A549 (cell line): ENCODE data around the gene REM2. TPM values are rescaled to one million over a fixed set of nuclear protein-coding genes. Genes with fewer than 3 reads are reported as not detected.

Source experiments
- ATAC-seq, 2 experiments: fragments of 200-7000 bp in 1 of 2; fragments of >200 bp in 1 of 2; cut with Nextera tagmentation in 1 of 2; cut with Tn5 transposase in 1 of 2; 3 replicates each; pipeline versions ENCODE4 v1.8.0 to v1.9.1; 2018 to 2020; ENCODE audit warnings: mild to moderate bottlenecking in 1 of 2, moderate library complexity in 1 of 2
- CTCF ChIA-PET: fragments of 300-600 bp; sonication (Branson Sonifier 250); formaldehyde crosslinking; extraction: SDS; loops from one replicate; lab custom pipeline; 2021; ENCODE audit warnings: antibody characterized with exemption, inconsistent platforms; lab: Yijun Ruan, JAX
- POLR2A ChIA-PET: fragments of 350-600 bp; formaldehyde crosslinking; extraction: SDS; loops from one replicate; lab custom pipeline; 2021; ENCODE audit warnings: antibody characterized with exemption, inconsistent platforms; lab: Yijun Ruan, JAX
- DNase-seq, 2 experiments: peaks; one replicate each; pipeline versions ENCODE4 v3.0.0 to v3.0.0-alpha.2; 2011 to 2016; ENCODE audit warnings: low read depth in 1 of 2, low spot score in 1 of 2
- FAIRE-seq: peaks from 2 replicates; lab custom pipeline; 2011; peaks lifted over from hg19 to GRCh38; lab: Jason Lieb, UNC
- H3K27ac ChIP-seq, 2 experiments: fragments of >200 bp; sonication (Bioruptor Twin); formaldehyde crosslinking; 3 replicates each; pipeline ENCODE4 v1.5.1; 2016 to 2017
- H3K4me1 ChIP-seq: fragments of >200 bp; sonication (Bioruptor Twin); formaldehyde crosslinking; 3 replicates; pipeline ENCODE4 v1.6.1; 2016
- H3K4me2 ChIP-seq: fragments of >200 bp; sonication (Bioruptor Twin); formaldehyde crosslinking; 3 replicates; pipeline ENCODE4 v1.6.1; 2016
- H3K4me3 ChIP-seq: fragments of >200 bp; sonication (Bioruptor Twin); formaldehyde crosslinking; 3 replicates; pipeline ENCODE4 v1.5.1; 2016
- H3K9me3 ChIP-seq: fragments of >200 bp; sonication (Bioruptor Twin); formaldehyde crosslinking; 3 replicates; pipeline ENCODE4 v1.6.1; 2016
- ATOH8 ChIP-seq: fragments of 250-450 bp; sonication (Bioruptor Pico); IDR thresholded peaks from 2 replicates; pipeline ENCODE4 v1.5.0; 2020; ENCODE audit warnings: low read depth, mild to moderate bottlenecking, moderate library complexity
- BCL3 ChIP-seq: fragments of >200 bp; sonication (Bioruptor Twin); formaldehyde crosslinking; IDR thresholded peaks from 3 replicates; pipeline ENCODE4 v1.6.1; 2016
- CEBPB ChIP-seq, 2 experiments: fragments of >200 bp in 1 of 2; sonication (Bioruptor Twin) in 1 of 2; formaldehyde crosslinking in 1 of 2; IDR thresholded peaks; 2 replicates each; pipeline ENCODE4 v1.6.1; 2012 to 2016
- CHD2 ChIP-seq: fragments of 150-350 bp; IDR thresholded peaks from 2 replicates; pipeline ENCODE4 v1.6.1; 2014; ENCODE audit warnings: low read length; ENCODE audit not compliant: partially characterized antibody
- CHD4 ChIP-seq: fragments of 200-600 bp; sonication (generic); IDR thresholded peaks from 2 replicates; pipeline ENCODE4 v1.6.1; 2016; ENCODE audit warnings: antibody characterized with exemption, mild to moderate bottlenecking, borderline replicate concordance
- CTCF ChIP-seq: fragments of >200 bp; sonication (Bioruptor Twin); formaldehyde crosslinking; IDR thresholded peaks from 3 replicates; pipeline ENCODE4 v1.5.1; 2016
- EHMT2 ChIP-seq: fragments of 200-600 bp; sonication (generic); IDR thresholded peaks from 2 replicates; pipeline ENCODE4 v1.6.1; 2016; ENCODE audit warnings: antibody characterized with exemption, low read depth, mild to moderate bottlenecking, moderate library complexity
- FOSB ChIP-seq: fragments of 250-450 bp; sonication (Bioruptor Pico); IDR thresholded peaks from 2 replicates; pipeline ENCODE4 v1.5.0; 2020; ENCODE audit warnings: mild to moderate bottlenecking, moderate library complexity
- HEYL ChIP-seq: fragments of 250-450 bp; sonication (Bioruptor Pico); IDR thresholded peaks from 2 replicates; pipeline ENCODE4 v1.8.0; 2021; ENCODE audit warnings: mild to moderate bottlenecking, moderate library complexity
- HOXA7 ChIP-seq: fragments of 250-450 bp; sonication (Bioruptor Pico); IDR thresholded peaks from 2 replicates; pipeline ENCODE4 v1.5.0; 2020; ENCODE audit warnings: mild to moderate bottlenecking, moderate library complexity
- HOXB13 ChIP-seq: fragments of 250-450 bp; sonication (Bioruptor Pico); IDR thresholded peaks from 2 replicates; pipeline ENCODE4 v1.5.0; 2020; ENCODE audit warnings: low read depth, mild to moderate bottlenecking, moderate library complexity
- HOXB5 ChIP-seq: fragments of 250-450 bp; sonication (Bioruptor Pico); IDR thresholded peaks from 2 replicates; pipeline ENCODE4 v1.5.0; 2020; ENCODE audit warnings: mild to moderate bottlenecking, moderate library complexity
- JUN ChIP-seq, 2 experiments: fragments of >200 bp; sonication (Bioruptor Twin); formaldehyde crosslinking; IDR thresholded peaks; 2 replicates in 1 of 2; 3 replicates in 1 of 2; pipeline ENCODE4 v1.6.1; 2016 to 2017
- NPAS2 ChIP-seq: fragments of 250-450 bp; sonication (Bioruptor Pico); IDR thresholded peaks from 2 replicates; pipeline ENCODE4 v1.8.0; 2022; ENCODE audit warnings: mild to moderate bottlenecking, moderate library complexity, borderline replicate concordance
- NR3C1 ChIP-seq: fragments of >200 bp; sonication (Bioruptor Twin); formaldehyde crosslinking; IDR thresholded peaks from 3 replicates; pipeline ENCODE4 v1.6.1; 2017
- PBX3 ChIP-seq: IDR thresholded peaks from 2 replicates; pipeline ENCODE4 v1.6.1; 2012
- POLR2A ChIP-seq: IDR thresholded peaks from 2 replicates; pipeline ENCODE4 v1.6.1; 2012; ENCODE audit warnings: mild to moderate bottlenecking, low read length
- POLR2AphosphoS2 ChIP-seq: conservative IDR thresholded peaks from 2 replicates; pipeline ENCODE4 v1.6.1; 2012; ENCODE audit warnings: low read length, improper control_type of control experiment, inconsistent platforms
- RARB ChIP-seq: fragments of 250-450 bp; sonication (Bioruptor Pico); IDR thresholded peaks from 2 replicates; pipeline ENCODE4 v1.8.0; 2021; ENCODE audit warnings: mild to moderate bottlenecking, moderate library complexity
- RNF2 ChIP-seq: fragments of 200-600 bp; sonication (generic); IDR thresholded peaks from 2 replicates; pipeline ENCODE4 v1.6.1; 2016; ENCODE audit warnings: low read depth, mild to moderate bottlenecking, antibody characterized with exemption, moderate library complexity, borderline replicate concordance
- TFCP2L1 ChIP-seq: fragments of 250-450 bp; sonication (Bioruptor Pico); IDR thresholded peaks from 2 replicates; pipeline ENCODE4 v1.5.0; 2021; ENCODE audit warnings: mild to moderate bottlenecking
- ZFP36 ChIP-seq: fragments of 450-650 bp; IDR thresholded peaks from 2 replicates; pipeline ENCODE4 v1.6.1; 2014; ENCODE audit warnings: borderline replicate concordance; ENCODE audit not compliant: partially characterized antibody
- ZNF302 ChIP-seq: fragments of 250-450 bp; sonication (Bioruptor Pico); IDR thresholded peaks from 2 replicates; pipeline ENCODE4 v1.9.0; 2021; ENCODE audit warnings: inconsistent platforms, mild to moderate bottlenecking, moderate library complexity
- WGBS: methylation state at CpG from one replicate; pipeline ENCODE4 v1.1.6; 2017; ENCODE audit errors: missing lambda C conversion rate; 5-methylcytosine and 5-hydroxymethylcytosine counted together
- polyA plus RNA-seq, 4 experiments: library from polyadenylated mRNA; depleted of rRNA in 3 of 4; stranded (reverse); fragments of >200 nt; fragmentation: RNase III in 1 of 4; extraction: RNeasy Plus Mini Kit Qiagen cat#74134 plus additional on column Dnase treatment in 1 of 4; gene quantifications; 2 replicates in 3 of 4; 3 replicates in 1 of 4; pipeline ENCODE4 v1.2.3, GENCODE V29; 2011 to 2017

Gene REM2
- polyA plus RNA-seq, 2 of the 4 experiments (the other 2 are of a cell fraction), result 0.23 to 0.31 TPM

- Histone ChIP-seq H3K4me2 (no peak overlapping the region), H3K27ac (peak overlapping the region in 1 of 2 experiments; percentile 26; a peak in 2 of 6 replicates), H3K4me3 (no peak overlapping the region), H3K9me3 (no peaks in the 10 kb centered on the region), H3K4me1 (no peaks in the 10 kb centered on the region)
- DNase-seq, result no peak
- 68% methylated on average over 11 of the region's 11 CpGs for WGBS
- POLR2A ChIA-PET, result no interaction called here
- no peak for ATAC-seq
- TF ChIP-seq BCL3 (no peak), ZNF302 (no peak), HEYL (CRISPR knock-in tag) (no peak), CHD2 (no peak), RARB (CRISPR knock-in tag) (no peak), NPAS2 (CRISPR knock-in tag) (no peak), CTCF (no peak), PBX3 (no peak), JUN (IDR thresholded peaks at IDR 0.05) (no peak)
- FAIRE-seq, result no peak
- CTCF ChIA-PET, result interaction anchor here (0.5 to 9.9 kb wide), 4 partner anchors 20 to 340 kb away, joined by 4 to 259 read pairs (median 76); partner anchors contain the start of gene LRP10
Measured at GRCh38 chr14:22846811-22847307, 36.2 kb upstream of the REM2 start.

GRCh38 chr14:22847661-22848341, 35.2 kb upstream of the REM2 start:
- Histone ChIP-seq H3K4me3 (no peak overlapping the region), H3K9me3 (no peaks in the 10 kb centered on the region), H3K27ac (peak overlapping the region in 1 of 2 experiments; percentile 36; a peak in 1 of 6 replicates), H3K4me1 (peaks cover 2% of the 10 kb centered on the region; the same call in 2 of the 3 replicates), H3K4me2 (no peak overlapping the region)
- CTCF ChIA-PET, result interaction anchor here (0.7 to 9.9 kb wide), 7 partner anchors 8 to 429 kb away, joined by 3 to 259 read pairs (median 9); partner anchors contain the start of genes LRP10 and MMP14
- TF ChIP-seq HOXB5 (CRISPR knock-in tag) (no peak), ATOH8 (CRISPR knock-in tag) (no peak), TFCP2L1 (CRISPR knock-in tag) (no peak), EHMT2 (no peak), HOXB13 (CRISPR knock-in tag) (no peak), ZFP36 (no peak), POLR2A (no peak), CHD4 (no peak), RNF2 (no peak), NR3C1 (no peak), POLR2AphosphoS2 (no peak), HOXA7 (CRISPR knock-in tag) (no peak), CEBPB (IDR thresholded peaks at IDR 0.05) (no peak), FOSB (CRISPR knock-in tag) (no peak)
- FAIRE-seq, result no peak
- ATAC-seq, result no peak; a peak in 1 of 6 replicates
- no peak for DNase-seq
- POLR2A ChIA-PET, result no interaction called here
- 83% methylated on average over 14 of the region's 14 CpGs for WGBS
